HCT116 (cell line): ENCODE measurements around the gene DHCR24. TPM values are rescaled to one million over a fixed set of nuclear protein-coding genes. Genes with fewer than 3 reads are reported as not detected.

ENCODE experiments used
- ATAC-seq: fragments of 200-7000 bp; cut with Tn5 transposase; 2 replicates; pipeline ENCODE4 v1.9.1; 2020; ENCODE audit warnings: mild to moderate bottlenecking, moderate library complexity
- BruUV-seq: library from RNA; stranded (reverse); fragments of 400-500 nt; replicated peaks from 2 replicates; lab custom pipeline; 2021; lab: Mats Ljungman, UMichigan
- CTCF ChIA-PET: fragments of 300-600 bp; sonication (Branson Sonifier 250); formaldehyde crosslinking; loops from one replicate; lab custom pipeline; 2021; ENCODE audit warnings: antibody characterized with exemption; lab: Charles Lee
- POLR2A ChIA-PET: fragments of 300-600, 350-600 bp; sonication (Branson Sonifier 250); formaldehyde crosslinking; loops from one replicate; lab custom pipeline; 2021; ENCODE audit warnings: antibody characterized with exemption; lab: Charles Lee
- RAD21 ChIA-PET, 2 experiments: fragments of 300-600 bp; sonication (Branson Sonifier 250); formaldehyde crosslinking; loops; one replicate each; lab custom pipeline; 2023; ENCODE audit warnings: low total read pairs in 2 of 2; ENCODE audit not compliant: uncharacterized antibody in 2 of 2, unreplicated experiment in 2 of 2, low non-redundant PET in 1 of 2; lab: Charles Lee
- DNase-seq: peaks from one replicate; pipeline ENCODE4 v3.0.0-alpha.2; 2010; ENCODE audit warnings: low read depth, low spot score
- H2AFZ ChIP-seq: fragments of 200-600 bp; shearing (Covaris generic), sonication (generic); 2 replicates; pipeline ENCODE4 v1.6.1; 2017; ENCODE audit warnings: low read depth, mixed run types, mixed read lengths, antibody characterized with exemption, low read length; ENCODE audit not compliant: poor library complexity, severe bottlenecking
- H3K27ac ChIP-seq: 2 replicates; pipeline ENCODE4 v1.5.1; 2012; ENCODE audit warnings: low read depth, low read length
- H3K27me3 ChIP-seq: fragments of 200-600 bp; sonication (generic); 2 replicates; pipeline ENCODE4 v1.6.1; 2016; ENCODE audit warnings: mixed run types, low read length, mixed read lengths; ENCODE audit not compliant: insufficient read depth
- H3K36me3 ChIP-seq, 2 experiments: fragments of 200-500 bp in 1 of 2; fragments of 200-600 bp in 1 of 2; sonication (Bioruptor generic) in 1 of 2; sonication (generic) in 1 of 2; 2 replicates each; pipeline versions ENCODE4 v1.5.1 to v1.6.1; 2014 to 2016; ENCODE audit warnings: low read length in 2 of 2, inconsistent platforms in 1 of 2, mixed read lengths in 1 of 2, mixed run types in 1 of 2; ENCODE audit not compliant: insufficient read depth in 2 of 2, control insufficient read depth in 1 of 2
- H3K4me1 ChIP-seq, 2 experiments: fragments of 200-600 bp in 1 of 2; sonication (generic) in 1 of 2; 2 replicates each; pipeline versions ENCODE4 v1.5.1 to v1.6.1; 2012 to 2017; ENCODE audit warnings: low read length in 2 of 2, inconsistent platforms in 1 of 2, mild to moderate bottlenecking in 1 of 2, mixed read lengths in 1 of 2, mixed run types in 1 of 2, moderate library complexity in 1 of 2; ENCODE audit not compliant: insufficient read depth in 2 of 2, control insufficient read depth in 1 of 2
- H3K4me2 ChIP-seq: fragments of 200-600 bp; sonication (generic); 2 replicates; pipeline ENCODE4 v1.6.1; 2017; ENCODE audit warnings: mixed run types, low read length, mixed read lengths
- H3K4me3 ChIP-seq, 2 experiments: fragments of 200-600 bp in 1 of 2; sonication (generic) in 1 of 2; replicated peaks in 1 of 2; 2 replicates each; pipeline ENCODE4 v1.5.1; 2011 to 2016; ENCODE audit warnings: low read length in 2 of 2, control low read depth in 1 of 2, low read depth in 1 of 2, mild to moderate bottlenecking in 1 of 2, mixed read lengths in 1 of 2, mixed run types in 1 of 2
- H3K79me2 ChIP-seq: fragments of 200-600 bp; sonication (generic); 2 replicates; pipeline ENCODE4 v1.6.1; 2017; ENCODE audit warnings: mild to moderate bottlenecking, mixed run types, low read length, moderate library complexity, mixed read lengths; ENCODE audit not compliant: insufficient read depth
- H3K9ac ChIP-seq: fragments of 200-600 bp; sonication (generic); 2 replicates; pipeline ENCODE4 v1.6.1; 2016; ENCODE audit warnings: low read length, mixed read lengths
- H3K9me2 ChIP-seq: fragments of 200-600 bp; sonication (generic), shearing (Covaris generic); 2 replicates; pipeline ENCODE4 v1.6.1; 2017; ENCODE audit warnings: mixed run types, mild to moderate bottlenecking, moderate library complexity; ENCODE audit not compliant: insufficient read depth
- H3K9me3 ChIP-seq, 2 experiments: fragments of 200-500 bp in 1 of 2; fragments of 200-600 bp in 1 of 2; sonication (Bioruptor generic) in 1 of 2; sonication (generic) in 1 of 2; 2 replicates each; pipeline ENCODE4 v1.6.1; 2014 to 2017; ENCODE audit warnings: low read length in 2 of 2, mixed read lengths in 2 of 2, inconsistent platforms in 1 of 2, low read depth in 1 of 2, mild to moderate bottlenecking in 1 of 2, mixed run types in 1 of 2, moderate library complexity in 1 of 2; ENCODE audit not compliant: control insufficient read depth in 1 of 2, insufficient read depth in 1 of 2
- H4K20me1 ChIP-seq: fragments of 200-600 bp; sonication (generic), shearing (Covaris generic); 2 replicates; pipeline ENCODE4 v1.6.1; 2017; ENCODE audit warnings: mixed run types, mild to moderate bottlenecking, moderate library complexity; ENCODE audit not compliant: insufficient read depth
- CEBPB ChIP-seq: IDR thresholded peaks from 2 replicates; pipeline ENCODE4 v1.6.1; 2012; ENCODE audit warnings: low read depth
- EGR1 ChIP-seq: IDR thresholded peaks from 2 replicates; pipeline ENCODE4 v1.6.1; 2012; ENCODE audit warnings: low read depth
- EZH2 ChIP-seq: fragments of 200-600 bp; sonication (generic); IDR thresholded peaks from 2 replicates; pipeline ENCODE4 v1.6.1; 2017; ENCODE audit warnings: antibody characterized with exemption, mixed run types
- EZH2phosphoT487 ChIP-seq: fragments of 200-600 bp; IDR thresholded peaks from 2 replicates; pipeline ENCODE4 v1.6.1; 2018; ENCODE audit warnings: antibody characterized with exemption, borderline replicate concordance
- FOSL1 ChIP-seq: IDR thresholded peaks from 2 replicates; pipeline ENCODE4 v1.6.1; 2012; ENCODE audit warnings: low read depth
- JUND ChIP-seq: IDR thresholded peaks from 2 replicates; pipeline ENCODE4 v1.6.1; 2012
- POLR2A ChIP-seq: IDR thresholded peaks from 2 replicates; pipeline ENCODE4 v1.7.0; 2011; ENCODE audit warnings: borderline replicate concordance; ENCODE audit not compliant: insufficient read depth, insufficient read length; ENCODE audit errors: extremely low read depth
- SIN3A ChIP-seq: IDR thresholded peaks from 2 replicates; pipeline ENCODE4 v1.6.1; 2012; ENCODE audit warnings: low read depth
- SP1 ChIP-seq: IDR thresholded peaks from 2 replicates; pipeline ENCODE4 v1.6.1; 2012; ENCODE audit warnings: low read depth
- TCF7L2 ChIP-seq: IDR thresholded peaks from 2 replicates; pipeline ENCODE4 v1.7.0; 2011; ENCODE audit warnings: borderline replicate concordance, inconsistent platforms; ENCODE audit not compliant: insufficient read depth, insufficient read length; ENCODE audit errors: extremely low read depth
- ZFX ChIP-seq: fragments of 450-650 bp; IDR thresholded peaks from 2 replicates; pipeline ENCODE4 v1.6.1; 2017
- ZNF274 ChIP-seq: fragments of 200-500 bp; sonication (Bioruptor generic); IDR thresholded peaks from 2 replicates; pipeline ENCODE4 v1.6.1; 2014; ENCODE audit warnings: mild to moderate bottlenecking, low read depth, low read length, inconsistent platforms
- intact Hi-C: fragments of 100-400 bp; cut with micrococcal nuclease; formaldehyde crosslinking; loops from 2 replicates; pipeline ENCODE4 v1.10.0; 2022
- total RNA-seq: library from RNA; stranded (reverse); gene quantifications from one replicate; pipeline ENCODE4 v1.2.1, GENCODE V29; 2021; ENCODE audit not compliant: unreplicated experiment
- TF ChIP-seq, protein P1 (sequence below): IDR thresholded peaks from 2 replicates; pipeline ENCODE4 v1.6.1; 2012; ENCODE audit warnings: low read depth
- TF ChIP-seq, protein P2 (sequence below): IDR thresholded peaks from 2 replicates; pipeline ENCODE4 v1.6.1; 2012
- TF ChIP-seq, protein P3 (sequence below): IDR thresholded peaks from 2 replicates; pipeline ENCODE4 v1.6.1; 2011; ENCODE audit warnings: mild to moderate bottlenecking, low read length, moderate library complexity; ENCODE audit not compliant: insufficient replicate concordance; ENCODE audit errors: extremely low read depth

The DHCR24 gene
- total RNA-seq, 1 experiment from 2014 or later: 132 TPM

DNA sequence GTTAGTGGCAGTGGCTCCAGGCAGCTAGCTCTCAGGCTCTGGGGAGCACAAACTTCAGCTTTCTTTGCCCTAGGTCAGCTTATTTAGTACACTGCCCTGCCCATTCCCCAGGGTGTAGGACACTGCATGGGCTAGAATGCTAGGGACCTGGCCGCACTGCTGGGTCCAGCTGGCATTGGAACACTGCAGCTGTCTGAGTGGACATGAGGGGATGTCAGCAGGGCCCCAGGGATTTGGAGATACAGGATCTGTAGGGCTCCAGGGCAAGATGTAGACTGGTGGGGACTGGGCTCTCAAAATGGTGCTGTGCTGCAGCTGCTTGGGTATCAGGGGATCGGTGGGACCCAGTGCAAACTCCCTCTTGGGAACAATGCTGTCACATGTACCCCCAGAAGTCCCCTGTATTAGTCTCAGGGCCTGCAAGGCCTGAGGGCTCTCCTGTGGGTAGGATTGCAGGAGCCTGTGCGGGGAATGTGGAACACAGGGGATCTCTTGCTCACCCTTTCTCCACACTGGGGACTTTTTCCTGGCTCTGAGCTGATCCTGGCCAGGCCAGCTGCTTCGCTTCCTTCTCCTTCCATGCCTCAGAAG lies 60.7 kb downstream of the DHCR24 start:
- ATAC-seq: no peak

More for the DNA sequence above, 60.7 kb downstream of the DHCR24 start:
- no peak for DNase-seq
- Histone ChIP-seq H3K27me3 (no peaks in the 10 kb centered on the region), H3K27ac (no peak overlapping the region), H4K20me1 (no peaks in the 10 kb centered on the region), H3K4me1 (no peaks in the 10 kb centered on the region), H3K4me3 (no peak overlapping the region), H3K36me3 (no peaks in the 10 kb centered on the region), H3K9me3 (no peaks in the 10 kb centered on the region; a peak in 1 of 4 replicates), H2AFZ (no peak overlapping the region), H3K9ac (no peak overlapping the region), H3K9me2 (no peaks in the 10 kb centered on the region; the same call in 1 of the 2 replicates), H3K4me2 (no peak overlapping the region), H3K79me2 (no peaks in the 10 kb centered on the region)
- CTCF ChIA-PET: no interaction called here
- TF ChIP-seq, protein P1, sequence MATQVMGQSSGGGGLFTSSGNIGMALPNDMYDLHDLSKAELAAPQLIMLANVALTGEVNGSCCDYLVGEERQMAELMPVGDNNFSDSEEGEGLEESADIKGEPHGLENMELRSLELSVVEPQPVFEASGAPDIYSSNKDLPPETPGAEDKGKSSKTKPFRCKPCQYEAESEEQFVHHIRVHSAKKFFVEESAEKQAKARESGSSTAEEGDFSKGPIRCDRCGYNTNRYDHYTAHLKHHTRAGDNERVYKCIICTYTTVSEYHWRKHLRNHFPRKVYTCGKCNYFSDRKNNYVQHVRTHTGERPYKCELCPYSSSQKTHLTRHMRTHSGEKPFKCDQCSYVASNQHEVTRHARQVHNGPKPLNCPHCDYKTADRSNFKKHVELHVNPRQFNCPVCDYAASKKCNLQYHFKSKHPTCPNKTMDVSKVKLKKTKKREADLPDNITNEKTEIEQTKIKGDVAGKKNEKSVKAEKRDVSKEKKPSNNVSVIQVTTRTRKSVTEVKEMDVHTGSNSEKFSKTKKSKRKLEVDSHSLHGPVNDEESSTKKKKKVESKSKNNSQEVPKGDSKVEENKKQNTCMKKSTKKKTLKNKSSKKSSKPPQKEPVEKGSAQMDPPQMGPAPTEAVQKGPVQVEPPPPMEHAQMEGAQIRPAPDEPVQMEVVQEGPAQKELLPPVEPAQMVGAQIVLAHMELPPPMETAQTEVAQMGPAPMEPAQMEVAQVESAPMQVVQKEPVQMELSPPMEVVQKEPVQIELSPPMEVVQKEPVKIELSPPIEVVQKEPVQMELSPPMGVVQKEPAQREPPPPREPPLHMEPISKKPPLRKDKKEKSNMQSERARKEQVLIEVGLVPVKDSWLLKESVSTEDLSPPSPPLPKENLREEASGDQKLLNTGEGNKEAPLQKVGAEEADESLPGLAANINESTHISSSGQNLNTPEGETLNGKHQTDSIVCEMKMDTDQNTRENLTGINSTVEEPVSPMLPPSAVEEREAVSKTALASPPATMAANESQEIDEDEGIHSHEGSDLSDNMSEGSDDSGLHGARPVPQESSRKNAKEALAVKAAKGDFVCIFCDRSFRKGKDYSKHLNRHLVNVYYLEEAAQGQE: no peak
- TF ChIP-seq JUND: no peak
- TF ChIP-seq, protein P2, sequence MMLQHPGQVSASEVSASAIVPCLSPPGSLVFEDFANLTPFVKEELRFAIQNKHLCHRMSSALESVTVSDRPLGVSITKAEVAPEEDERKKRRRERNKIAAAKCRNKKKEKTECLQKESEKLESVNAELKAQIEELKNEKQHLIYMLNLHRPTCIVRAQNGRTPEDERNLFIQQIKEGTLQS: no peak
- TF ChIP-seq, protein P3, sequence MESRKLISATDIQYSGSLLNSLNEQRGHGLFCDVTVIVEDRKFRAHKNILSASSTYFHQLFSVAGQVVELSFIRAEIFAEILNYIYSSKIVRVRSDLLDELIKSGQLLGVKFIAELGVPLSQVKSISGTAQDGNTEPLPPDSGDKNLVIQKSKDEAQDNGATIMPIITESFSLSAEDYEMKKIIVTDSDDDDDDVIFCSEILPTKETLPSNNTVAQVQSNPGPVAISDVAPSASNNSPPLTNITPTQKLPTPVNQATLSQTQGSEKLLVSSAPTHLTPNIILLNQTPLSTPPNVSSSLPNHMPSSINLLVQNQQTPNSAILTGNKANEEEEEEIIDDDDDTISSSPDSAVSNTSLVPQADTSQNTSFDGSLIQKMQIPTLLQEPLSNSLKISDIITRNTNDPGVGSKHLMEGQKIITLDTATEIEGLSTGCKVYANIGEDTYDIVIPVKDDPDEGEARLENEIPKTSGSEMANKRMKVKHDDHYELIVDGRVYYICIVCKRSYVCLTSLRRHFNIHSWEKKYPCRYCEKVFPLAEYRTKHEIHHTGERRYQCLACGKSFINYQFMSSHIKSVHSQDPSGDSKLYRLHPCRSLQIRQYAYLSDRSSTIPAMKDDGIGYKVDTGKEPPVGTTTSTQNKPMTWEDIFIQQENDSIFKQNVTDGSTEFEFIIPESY: no peak
- no peak for TF ChIP-seq POLR2A
- TF ChIP-seq EZH2: no peak
- no peak for TF ChIP-seq FOSL1
- no peak for TF ChIP-seq ZFX
- no peak for TF ChIP-seq SIN3A
- TF ChIP-seq EGR1: no peak
- TF ChIP-seq ZNF274: no peak
- TF ChIP-seq EZH2phosphoT487: no peak
- TF ChIP-seq SP1: no peak
- no peak for TF ChIP-seq CEBPB
- no peak for TF ChIP-seq TCF7L2
- POLR2A ChIA-PET: no interaction called here
- BruUV-seq: no TSS peak
- intact Hi-C loops: no loop called here
- RAD21 ChIA-PET: no interaction called here
